Stimulated activated CD4-positive, alpha-beta T cell treated with anti-CD3 and anti-CD28 coated beads, Interleukin-1b, Interleukin-23, amount 100 ng/mL, for 24 hours (primary cell): ENCODE results near the gene KRT26.
"Not testable (repeated sequence)": the region's sequence is repeated elsewhere in the genome, so short reads cannot be mapped to it uniquely, and the experiment has no call there.

Experiments
- DNase-seq, 4 experiments: peaks; one replicate each; pipeline ENCODE4 v3.0.0-alpha.2; 2020; ENCODE audit warnings: low read depth in 4 of 4, low spot score in 1 of 4

KRT26 gene

GRCh38 chr17:40772101-40772500 is at the start of gene KRT26:
Gene KRT26 (minus strand): TSS chr17:40772201. CDS start chr17:40772113, 88 bp downstream.
- DNase-seq: no peak

DNA sequence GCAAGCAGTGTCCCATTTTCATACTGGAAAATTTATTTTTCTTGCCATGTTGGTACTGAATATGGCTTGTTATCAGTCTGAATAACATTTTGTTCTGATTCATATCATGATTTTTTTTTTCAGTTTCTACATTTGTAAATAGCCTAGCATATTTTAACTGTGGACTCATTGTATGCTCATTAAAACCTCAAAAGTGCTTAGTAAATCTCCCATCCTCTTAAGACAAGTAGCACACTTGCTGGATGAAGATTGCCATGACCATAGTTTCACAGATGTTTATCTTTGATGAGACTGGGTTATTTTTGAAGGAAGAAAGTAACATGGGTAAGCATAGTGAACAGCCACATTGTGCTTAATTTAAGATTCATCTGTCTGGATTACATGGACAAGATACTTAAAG is 49.5 kb upstream of the KRT26 start:
- DNase-seq: no peak

DNA sequence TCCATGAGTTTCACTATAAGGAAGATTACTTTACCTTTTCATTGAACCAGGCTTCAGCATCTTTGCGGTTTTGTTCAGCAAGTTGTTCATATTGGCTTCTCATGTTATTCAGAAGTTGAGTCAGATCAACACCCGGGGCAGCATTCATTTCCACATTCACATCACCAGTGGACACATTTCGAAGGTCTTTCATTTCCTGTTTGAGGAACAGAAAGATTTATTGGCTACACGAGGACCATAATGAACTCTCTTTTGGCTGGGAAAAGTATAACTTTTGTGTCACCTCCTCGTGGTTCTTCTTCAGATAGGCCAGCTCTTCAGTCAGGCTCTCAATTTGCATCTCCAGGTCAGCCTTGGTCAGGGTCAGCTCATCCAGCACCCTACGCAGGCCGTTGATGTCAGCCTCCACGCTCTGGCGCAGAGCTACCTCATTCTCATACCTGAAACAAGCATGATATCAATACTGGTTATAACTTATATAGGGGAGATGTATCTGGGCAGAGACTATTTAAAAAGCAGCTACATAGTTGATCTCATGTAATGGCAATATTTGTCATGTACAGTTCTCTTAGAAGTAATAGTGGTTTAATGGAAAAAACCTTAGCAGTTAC is 48.3 kb upstream of the KRT26 start:
- no peak for DNase-seq

DNA sequence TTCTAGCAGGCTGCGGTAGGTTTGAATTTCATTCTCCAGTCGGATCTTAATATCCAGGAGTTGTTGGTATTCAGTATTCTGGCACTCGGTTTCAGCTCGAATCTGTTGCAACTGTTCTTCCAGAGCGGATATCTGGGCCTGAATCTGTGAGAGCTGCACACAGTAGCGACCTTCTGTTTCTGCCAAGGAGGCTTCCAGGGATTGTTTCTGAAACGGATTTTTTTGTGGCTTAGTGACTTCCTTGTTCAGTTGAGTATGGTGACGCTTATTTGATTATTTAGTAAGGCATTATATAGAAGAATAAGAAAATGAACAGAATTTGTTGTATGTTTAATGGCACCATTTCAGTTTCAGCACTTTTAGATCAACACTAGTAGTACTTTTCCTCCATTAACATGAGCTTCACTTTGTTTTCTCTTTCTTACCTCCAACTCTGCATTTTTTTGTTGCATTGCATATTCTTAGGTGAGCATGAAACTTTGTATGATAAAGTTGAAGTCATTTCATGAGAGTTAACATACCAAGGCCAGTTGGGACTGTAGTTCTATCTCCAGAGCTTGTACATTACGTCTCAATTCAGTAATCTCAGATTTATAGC is 47.6 kb upstream of the KRT26 start:
- no peak for DNase-seq

DNA sequence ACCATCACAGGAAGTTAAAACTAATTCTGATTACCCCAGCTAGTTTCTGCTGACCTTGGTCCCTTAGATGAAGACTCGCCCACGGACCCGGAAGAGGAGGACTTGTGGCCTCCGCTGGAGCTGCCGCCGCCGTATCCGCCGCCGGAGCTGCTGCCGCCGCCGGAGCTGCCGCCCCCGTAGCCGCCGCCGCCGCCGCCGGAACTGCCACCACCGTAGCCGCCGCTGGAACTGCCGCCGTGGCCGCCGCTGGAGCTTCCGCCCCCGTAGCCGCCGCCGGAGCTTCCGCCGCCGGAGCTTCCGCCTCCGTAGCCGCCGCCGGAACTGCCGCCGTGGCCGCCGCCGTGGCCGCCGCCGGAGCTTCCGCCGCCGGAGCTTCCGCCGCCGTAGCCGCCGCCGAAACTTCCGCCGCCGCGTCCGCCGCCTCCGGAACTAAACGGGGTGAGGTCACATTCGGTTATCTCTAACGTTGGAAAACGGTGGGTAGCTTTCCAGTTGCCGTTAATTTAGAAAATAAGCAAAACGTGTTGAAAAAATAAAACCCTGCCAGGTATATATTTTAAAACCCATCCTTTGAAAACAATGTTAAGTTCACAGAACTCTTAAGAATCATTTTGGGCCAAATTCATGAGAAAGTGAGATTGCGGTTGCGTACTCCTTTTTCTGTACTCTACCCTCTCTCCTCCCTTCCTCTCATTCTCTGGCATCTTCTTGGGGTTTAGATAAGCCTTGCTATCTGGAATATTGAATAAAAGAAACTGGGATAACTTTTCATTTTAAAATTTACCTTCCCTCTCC is 46.9 kb upstream of the KRT26 start:
- peak; percentile 60 to 77 (median 74) for DNase-seq

- DNase-seq: no peak
These were observed 46.3 kb upstream of the KRT26 start for GRCh38 chr17:40818343-40818732.

DNA sequence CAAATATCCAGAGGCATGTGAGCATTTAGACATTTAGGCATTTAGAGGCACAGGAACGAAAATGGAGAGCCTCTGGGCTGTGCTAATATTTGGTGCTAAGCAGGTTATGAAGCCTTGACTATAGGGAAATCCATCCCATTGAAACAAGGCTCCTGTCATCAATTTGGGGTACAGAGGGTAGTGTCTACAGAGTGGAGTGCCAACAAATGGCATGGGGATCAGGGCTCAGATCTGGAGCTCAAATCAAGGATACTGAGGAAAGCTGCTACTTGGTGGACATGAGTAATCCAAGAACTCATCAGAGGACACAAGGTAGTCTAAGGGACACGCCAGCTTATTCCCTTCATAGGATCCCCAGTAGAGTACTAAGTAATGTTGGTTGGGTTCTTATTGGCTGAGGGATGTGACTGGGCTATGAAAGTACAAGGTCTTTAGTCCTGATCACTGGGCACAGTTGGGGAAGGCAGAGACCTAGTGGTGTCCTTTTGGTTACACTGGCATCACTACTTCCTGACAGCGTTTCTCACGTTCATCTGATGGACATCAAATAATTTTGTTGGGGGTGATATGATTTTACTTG is 45.2 kb upstream of the KRT26 start:
- no peak for DNase-seq

DNA sequence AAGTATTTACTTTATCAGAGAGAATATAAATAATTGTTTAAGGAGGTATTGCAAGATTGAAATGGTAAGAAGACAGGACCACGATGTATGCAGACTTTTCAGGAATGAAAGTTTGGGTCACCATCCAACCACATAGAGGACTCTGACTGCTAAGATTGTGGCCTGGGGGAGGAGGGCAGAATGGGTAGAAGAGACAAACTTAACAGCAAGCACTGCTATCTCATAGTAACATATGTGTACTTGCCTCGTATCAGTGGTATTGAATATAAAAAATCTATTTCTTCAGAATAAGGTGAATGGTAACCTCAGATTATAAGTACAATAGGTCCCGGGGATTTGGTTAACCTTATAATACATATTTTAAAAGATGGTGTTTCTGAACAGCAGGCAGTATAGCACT is 44.6 kb upstream of the KRT26 start:
- no peak for DNase-seq

DNA sequence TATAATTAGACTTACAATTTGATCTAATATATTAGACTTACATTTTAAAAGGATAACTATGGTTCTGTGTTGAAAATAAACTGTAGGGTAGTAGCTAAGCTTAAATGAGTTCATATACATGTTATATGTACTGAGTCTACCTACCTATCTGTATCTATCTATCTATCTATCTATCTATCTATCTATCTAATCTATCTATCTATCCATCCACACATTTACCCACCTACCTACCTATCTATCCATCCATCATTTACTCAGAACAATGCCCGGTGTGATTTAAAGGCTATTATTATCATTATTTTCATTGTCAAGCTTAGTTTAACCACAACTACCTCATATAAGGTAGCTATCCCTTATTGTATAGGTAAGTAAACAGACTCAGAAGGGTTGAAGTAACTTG is 43.4 kb upstream of the KRT26 start:
- DNase-seq: no peak

DNA sequence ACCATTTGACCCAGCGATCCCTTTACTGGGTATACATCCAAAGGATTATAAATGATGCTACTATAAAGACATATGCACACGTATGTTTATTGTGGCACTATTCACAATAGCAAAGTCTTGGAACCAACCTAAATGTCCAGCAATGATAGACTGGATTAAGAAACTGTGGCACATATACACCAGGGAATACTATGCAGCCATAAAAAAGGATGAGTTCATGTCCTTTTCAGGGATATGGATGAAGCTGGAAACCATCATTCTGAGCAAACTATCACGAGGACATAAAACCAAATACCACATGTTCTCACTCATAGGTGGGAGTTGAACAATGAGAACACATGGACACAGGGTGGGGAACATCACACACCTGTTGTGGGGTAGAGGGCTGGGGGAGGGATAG is 42.7 kb upstream of the KRT26 start:
- not testable (repeated sequence) for DNase-seq

- no peak for DNase-seq
These were observed 41.8 kb upstream of the KRT26 start for GRCh38 chr17:40813804-40814203.

DNA sequence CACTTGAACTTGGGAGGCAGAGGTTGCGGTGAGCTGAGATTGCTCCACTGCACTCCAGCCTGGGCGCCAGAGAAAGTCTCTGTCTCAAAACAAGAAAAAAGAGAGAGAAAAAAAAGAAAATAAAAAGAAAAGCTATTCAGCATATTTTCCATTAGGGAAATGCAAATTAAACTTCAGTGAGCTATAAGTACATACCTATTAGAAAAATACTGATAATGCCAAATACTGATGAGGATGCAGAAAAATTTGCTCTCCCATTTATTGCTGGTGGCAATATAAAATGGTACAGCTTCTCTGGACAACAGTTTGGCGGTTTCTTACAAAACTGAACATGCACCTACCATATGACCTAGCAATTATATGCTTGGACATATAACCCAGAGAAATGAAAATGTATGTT is 40.6 kb upstream of the KRT26 start:
- no peak for DNase-seq

GRCh38 chr17:40810494-40810893 is 38.5 kb upstream of the KRT26 start:
- DNase-seq: no peak

DNA sequence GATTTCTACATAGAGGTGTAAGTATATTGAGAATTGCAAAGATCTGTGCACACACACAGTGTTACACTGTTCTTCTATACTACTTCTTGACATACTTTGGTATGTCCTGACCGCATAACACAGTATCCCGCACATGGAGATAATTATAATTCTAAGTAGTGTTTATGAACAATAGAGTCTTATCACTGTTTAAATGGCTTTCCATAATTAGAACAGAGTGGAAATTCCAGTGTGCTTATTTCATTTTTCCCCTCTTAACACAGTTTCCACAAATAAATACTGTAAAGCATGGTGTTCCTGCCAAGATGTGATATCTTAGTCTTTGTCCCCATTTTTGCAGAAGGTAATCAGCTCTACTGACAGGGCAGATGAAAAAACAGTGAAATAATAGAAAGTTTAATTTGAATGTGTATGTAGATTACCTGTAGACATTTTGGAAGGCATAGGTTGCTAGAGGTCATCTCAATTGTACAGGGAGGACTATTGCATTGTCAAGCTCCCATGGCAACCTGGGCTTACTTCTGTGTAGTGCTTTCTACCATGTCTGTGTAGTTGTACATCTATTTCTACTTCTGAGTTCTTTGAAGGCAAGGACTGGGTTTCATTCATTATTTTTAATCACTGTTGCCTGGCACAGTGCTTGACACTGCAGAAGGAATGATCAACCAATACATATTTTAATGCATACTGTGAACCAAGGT is 37.9 kb upstream of the KRT26 start:
- no peak for DNase-seq

- no peak for DNase-seq
These were observed 34.1 kb upstream of the KRT26 start for GRCh38 chr17:40806131-40806530.

- DNase-seq: peak; percentile 46 to 67 (median 64)
These were observed 31.6 kb upstream of the KRT26 start for GRCh38 chr17:40803617-40804082.

DNA sequence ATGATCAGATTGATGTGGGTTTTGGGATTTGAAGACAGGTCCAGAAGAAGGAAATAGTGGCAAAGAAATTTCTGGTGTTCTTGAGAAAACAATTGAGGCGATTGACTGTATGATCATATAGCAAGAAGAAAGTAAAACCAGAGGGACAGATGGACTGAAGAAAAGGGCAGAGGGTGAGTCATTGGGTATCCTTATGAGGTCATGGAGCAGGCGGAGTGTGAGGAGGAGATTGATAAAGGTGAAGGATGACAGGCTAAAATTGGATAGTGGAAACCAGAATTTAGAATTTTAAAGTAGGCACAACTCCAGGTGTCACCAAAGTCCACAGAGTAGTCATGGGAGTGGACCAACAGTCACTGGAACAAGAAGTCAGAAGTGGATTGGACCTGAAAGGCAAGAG is 29.2 kb upstream of the KRT26 start:
- DNase-seq: no peak

GRCh38 chr17:40800381-40800780 is 28.4 kb upstream of the KRT26 start:
- no peak for DNase-seq

GRCh38 chr17:40799859-40800258 is 27.9 kb upstream of the KRT26 start, which contains the start of gene KRT28:
Gene KRT28 (minus strand): TSS chr17:40799959. CDS start chr17:40799893, 66 bp downstream.
- no peak for DNase-seq

GRCh38 chr17:40796846-40797245 is 24.8 kb upstream of the KRT26 start:
- no peak for DNase-seq

GRCh38 chr17:40795019-40795667 is 23.1 kb upstream of the KRT26 start:
- DNase-seq: no peak
